CD4-positive, alpha-beta T cell (primary cell): ENCODE data around the gene INTS6. TPM values are rescaled to one million over a fixed set of nuclear protein-coding genes. Genes with fewer than 3 reads are reported as not detected.

Experiments used
- ATAC-seq: fragments of 200-7000 bp; cut with Tn5 transposase; one replicate; pipeline ENCODE4 v1.10.0; 2022; ENCODE audit warnings: mild to moderate bottlenecking; ENCODE audit not compliant: poor library complexity
- CTCF ChIA-PET: fragments of 350-600 bp; sonication (Branson Sonifier 250); formaldehyde crosslinking; loops from one replicate; lab custom pipeline; 2021; ENCODE audit warnings: antibody characterized with exemption, inconsistent platforms; lab: Charles Lee
- POLR2A ChIA-PET: fragments of 350-600 bp; sonication (Branson Sonifier 250); formaldehyde crosslinking; loops from one replicate; lab custom pipeline; 2021; ENCODE audit warnings: antibody characterized with exemption, inconsistent platforms; lab: Charles Lee
- DNase-seq, 14 experiments: peaks; one replicate each; pipeline ENCODE4 v3.0.0-alpha.2; 2013 to 2020; ENCODE audit warnings: mixed read lengths in 2 of 14
- H3K27ac ChIP-seq, 2 donors: one replicate each; pipeline versions ENCODE4 v1.5.1 to v1.7.0; 2013; ENCODE audit warnings: low read length in 2 of 2, low read depth in 1 of 2, mild to moderate bottlenecking in 1 of 2
- H3K27me3 ChIP-seq, 2 experiments: 1 replicate in 1 of 2; 2 replicates in 1 of 2; pipeline versions ENCODE4 v1.6.1 to v1.7.0; 2013; ENCODE audit warnings: low read length in 2 of 2, control low read depth in 1 of 2, mild to moderate bottlenecking in 1 of 2, moderate library complexity in 1 of 2; ENCODE audit not compliant: insufficient read depth in 2 of 2, control insufficient read depth in 1 of 2
- H3K36me3 ChIP-seq: one replicate; pipeline ENCODE4 v1.6.1; 2013; ENCODE audit warnings: low read length, control low read depth; ENCODE audit not compliant: insufficient read depth
- H3K4me1 ChIP-seq: one replicate; pipeline ENCODE4 v1.6.1; 2013; ENCODE audit warnings: low read length, control low read depth; ENCODE audit not compliant: insufficient read depth
- H3K4me3 ChIP-seq: one replicate; pipeline ENCODE4 v1.5.1; 2013; ENCODE audit warnings: mild to moderate bottlenecking, low read length, moderate library complexity
- H3K9me3 ChIP-seq, 2 experiments: 1 replicate in 1 of 2; 2 replicates in 1 of 2; pipeline versions ENCODE4 v1.6.1 to v1.7.0; 2013; ENCODE audit warnings: low read length in 2 of 2, mild to moderate bottlenecking in 2 of 2, control low read depth in 1 of 2, moderate library complexity in 1 of 2; ENCODE audit not compliant: control insufficient read depth in 1 of 2, insufficient read depth in 1 of 2
- H3K27ac Mint-ChIP-seq: one replicate; pipeline ENCODE4 v1.8.0; 2020; ENCODE audit warnings: mixed read lengths
- H3K27me3 Mint-ChIP-seq: one replicate; pipeline ENCODE4 v1.8.0; 2021; ENCODE audit warnings: mixed read lengths
- H3K36me3 Mint-ChIP-seq: one replicate; pipeline ENCODE4 v1.8.0; 2021; ENCODE audit warnings: low read depth, mixed read lengths
- H3K4me1 Mint-ChIP-seq: one replicate; pipeline ENCODE4 v1.8.0; 2021; ENCODE audit warnings: low read depth, mixed read lengths
- H3K4me3 Mint-ChIP-seq: one replicate; pipeline ENCODE4 v1.8.0; 2020; ENCODE audit warnings: mild to moderate bottlenecking, mixed read lengths
- H3K9me3 Mint-ChIP-seq: one replicate; pipeline ENCODE4 v1.8.0; 2020; ENCODE audit warnings: mixed read lengths
- CTCF ChIP-seq: fragments of 200-600 bp; IDR thresholded peaks from one replicate; pipeline ENCODE4 v1.8.0; 2022; ENCODE audit warnings: antibody characterized with exemption, mild to moderate bottlenecking
- intact Hi-C, 2 experiments: fragments of 100-400 bp; cut with DNase I in 1 of 2; cut with micrococcal nuclease in 1 of 2; formaldehyde crosslinking; loops; one replicate each; pipeline versions ENCODE4 v1.15.1 to v1.9.0; 2023 to 2025; cut with DNase I, micrococcal nuclease
- total RNA-seq, 174 experiments: library from RNA in 2 of 174; stranded (reverse) in 2 of 174; gene quantifications; one replicate each; pipeline ENCODE4 v1.2.3 and lab custom pipeline; 2021 to 2026

INTS6 gene
- total RNA-seq, 2 experiments from 2014 or later: 40.8 to 45.8 TPM

DNA sequence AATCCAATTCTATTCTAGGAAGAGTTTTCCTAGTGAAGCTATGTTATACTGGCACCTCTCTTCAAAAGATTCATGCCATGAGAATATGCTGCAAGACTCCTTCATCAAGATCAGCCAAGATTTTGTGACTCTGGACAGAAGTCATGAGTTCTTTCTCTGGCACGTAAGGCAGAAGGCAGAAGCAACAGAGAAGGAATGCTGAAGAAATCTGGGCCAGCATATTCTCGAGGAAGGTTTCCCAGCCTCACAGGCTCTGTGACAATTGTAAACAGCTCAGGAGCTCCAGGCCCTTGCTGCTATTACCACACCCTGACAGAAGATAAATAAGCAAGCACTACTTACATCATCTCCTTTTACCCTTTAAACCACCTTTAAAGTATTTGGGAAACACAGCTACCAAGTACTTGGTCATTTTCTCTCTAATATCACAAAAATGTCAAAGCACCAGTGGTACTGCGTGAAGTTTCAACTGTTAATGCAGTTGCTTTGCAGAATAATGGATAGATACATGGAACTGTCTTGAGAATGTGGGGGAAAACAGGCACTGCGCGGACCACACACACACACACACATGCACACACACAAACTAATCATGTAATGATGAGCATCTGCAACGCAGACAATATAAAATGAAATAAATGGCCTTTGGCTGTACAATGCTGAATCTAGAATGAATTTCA is 55.4 kb downstream of the INTS6 start:
- no peaks in the 10 kb centered on the region for H3K27me3 ChIP-seq
- DNase-seq (no peak), ATAC-seq (no peak)
- Mint-ChIP-seq H3K4me1 (peaks cover 69% of the 10 kb centered on the region), H3K27ac (peak overlapping the region; percentile 32), H3K36me3 (peaks cover 39% of the 10 kb centered on the region), H3K27me3 (no peaks in the 10 kb centered on the region), H3K4me3 (no peak overlapping the region), H3K9me3 (no peaks in the 10 kb centered on the region)
- no peaks in the 10 kb centered on the region for H3K9me3 ChIP-seq
- POLR2A ChIA-PET: interaction anchor here (0.7 kb wide), 1 partner anchor 719 kb away, joined by 3 read pairs; no protein-coding TSS in a partner anchor
- H3K4me3 ChIP-seq: no peak overlapping the region
- CTCF ChIA-PET: no interaction called here
- H3K36me3 ChIP-seq: peaks cover 3% of the 10 kb centered on the region
- no peak for TF ChIP-seq CTCF
- H3K27ac ChIP-seq: no peak overlapping the region
- intact Hi-C loops: loop anchor here in 1 of 2 experiments (10.0 kb wide), 1 partner anchor 1113 kb away; no protein-coding TSS in a partner anchor
- H3K4me1 ChIP-seq: peaks cover 5% of the 10 kb centered on the region

- Histone ChIP-seq H3K4me1 (peaks cover 5% of the 10 kb centered on the region), H3K27me3 (no peaks in the 10 kb centered on the region), H3K4me3 (no peak overlapping the region), H3K27ac (no peak overlapping the region), H3K9me3 (no peaks in the 10 kb centered on the region), H3K36me3 (peaks cover 5% of the 10 kb centered on the region)
- Mint-ChIP-seq H3K27ac (peak overlapping the region; percentile 5), H3K27me3 (no peaks in the 10 kb centered on the region), H3K4me3 (no peak overlapping the region), H3K4me1 (peaks cover 65% of the 10 kb centered on the region), H3K9me3 (no peaks in the 10 kb centered on the region), H3K36me3 (peaks cover 46% of the 10 kb centered on the region)
- TF ChIP-seq CTCF: no peak
- ChIA-PET POLR2A (interaction anchor here (1.3 kb wide), 1 partner anchor 14 kb away, joined by 4 read pairs; no protein-coding TSS in a partner anchor), CTCF (no interaction called here)
- intact Hi-C loops: loop anchor here in 1 of 2 experiments (10.0 kb wide), 1 partner anchor 1112 kb away; no protein-coding TSS in a partner anchor
- no peak for ATAC-seq
- peak in 2 of 14 experiments; percentile 11 to 12 for DNase-seq
Measured at GRCh38 chr13:51396352-51396751, 56.5 kb downstream of the INTS6 start.

DNA sequence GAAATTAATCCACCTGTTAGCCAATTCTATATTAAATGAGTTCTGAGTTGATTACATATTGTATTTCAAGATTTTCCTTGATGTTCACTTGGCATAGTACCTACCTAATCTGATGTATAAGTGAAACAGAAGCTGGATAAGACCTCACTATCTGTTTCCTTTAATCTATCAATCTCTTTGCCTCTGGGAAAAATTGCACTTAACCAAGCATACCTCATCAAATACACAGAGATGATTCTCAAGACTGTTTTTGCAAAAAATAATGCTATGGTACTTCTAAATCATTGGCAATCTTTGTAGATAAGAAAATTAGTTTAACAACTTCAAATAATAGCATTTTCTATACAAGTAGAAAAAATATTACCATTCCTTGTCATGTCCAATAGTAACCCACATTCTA is 58.1 kb downstream of the INTS6 start:
- H3K4me3 ChIP-seq: no peak overlapping the region
- H3K4me3 Mint-ChIP-seq: no peak overlapping the region
- ATAC-seq (no peak), DNase-seq (no peak)
- no peaks in the 10 kb centered on the region for H3K9me3 Mint-ChIP-seq
- H3K36me3 ChIP-seq: peaks cover 2% of the 10 kb centered on the region
- H3K4me1 Mint-ChIP-seq: peaks cover 49% of the 10 kb centered on the region
- POLR2A ChIA-PET: no interaction called here
- peaks cover 5% of the 10 kb centered on the region for H3K4me1 ChIP-seq
- no peak for TF ChIP-seq CTCF
- no peaks in the 10 kb centered on the region for H3K27me3 ChIP-seq
- H3K27me3 Mint-ChIP-seq: no peaks in the 10 kb centered on the region
- H3K27ac Mint-ChIP-seq: peak overlapping the region; percentile 11
- H3K27ac ChIP-seq: no peak overlapping the region
- CTCF ChIA-PET: no interaction called here
- intact Hi-C loops: loop anchor here in 1 of 2 experiments (10.0 kb wide), 1 partner anchor 1110 kb away; no protein-coding TSS in a partner anchor
- H3K9me3 ChIP-seq: no peaks in the 10 kb centered on the region
- H3K36me3 Mint-ChIP-seq: peaks cover 38% of the 10 kb centered on the region
